HEK293 (cell line): ENCODE results near the gene D2HGDH.

ENCODE experiments used
- CTCF ChIP-seq: fragments of 450-650 bp; formaldehyde crosslinking; IDR thresholded peaks from 2 replicates; pipeline ENCODE4 v1.5.1; 2016; ENCODE audit warnings: missing biosample characterization, missing genetic modification characterization
- EGR2 ChIP-seq: fragments of 450-650 bp; formaldehyde crosslinking; IDR thresholded peaks from 2 replicates; pipeline ENCODE4 v1.5.1; 2016; ENCODE audit warnings: low read depth, missing biosample characterization, missing genetic modification characterization
- MYNN ChIP-seq: fragments of 450-650 bp; formaldehyde crosslinking; IDR thresholded peaks from 2 replicates; pipeline ENCODE4 v1.5.1; 2016; ENCODE audit warnings: missing biosample characterization, missing genetic modification characterization, borderline replicate concordance
- OSR2 ChIP-seq: fragments of 450-650 bp; formaldehyde crosslinking; IDR thresholded peaks from 2 replicates; pipeline ENCODE4 v1.5.1; 2016; ENCODE audit warnings: missing biosample characterization, missing genetic modification characterization
- YY1 ChIP-seq: fragments of 450-650 bp; formaldehyde crosslinking; IDR thresholded peaks from 2 replicates; pipeline ENCODE4 v1.5.1; 2018; ENCODE audit warnings: missing biosample characterization, missing genetic modification characterization
- ZFP69B ChIP-seq: fragments of 450-650 bp; formaldehyde crosslinking; IDR thresholded peaks from 2 replicates; pipeline ENCODE4 v1.5.1; 2016; ENCODE audit warnings: missing biosample characterization, missing genetic modification characterization
- ZNF404 ChIP-seq: fragments of 450-650 bp; formaldehyde crosslinking; IDR thresholded peaks from 2 replicates; pipeline ENCODE4 v1.5.1; 2017; ENCODE audit warnings: missing biosample characterization, missing genetic modification characterization
- ZNF510 ChIP-seq: fragments of 450-650 bp; formaldehyde crosslinking; IDR thresholded peaks from 2 replicates; pipeline ENCODE4 v1.5.1; 2018; ENCODE audit warnings: mild to moderate bottlenecking, missing genetic modification characterization, missing biosample characterization; ENCODE audit not compliant: insufficient replicate concordance
- TF ChIP-seq, protein P1 (sequence below): fragments of 450-650 bp; formaldehyde crosslinking; IDR thresholded peaks from 2 replicates; pipeline ENCODE4 v1.5.1; 2016; ENCODE audit warnings: missing biosample characterization, missing genetic modification characterization, borderline replicate concordance
- TF ChIP-seq, protein P2 (sequence below): fragments of 450-650 bp; formaldehyde crosslinking; IDR thresholded peaks from 2 replicates; pipeline ENCODE4 v1.5.1; 2016; ENCODE audit warnings: missing biosample characterization, missing genetic modification characterization
- TF ChIP-seq, protein P3 (sequence below): fragments of 450-650 bp; formaldehyde crosslinking; IDR thresholded peaks from 2 replicates; pipeline ENCODE4 v1.5.1; 2016; ENCODE audit warnings: missing biosample characterization, missing genetic modification characterization
- TF ChIP-seq, protein P4 (sequence below): fragments of 450-650 bp; formaldehyde crosslinking; optimal IDR thresholded peaks from 2 replicates; pipeline ENCODE3; 2016; ENCODE audit warnings: missing biosample characterization, mild to moderate bottlenecking, missing genetic modification characterization

- TF ChIP-seq OSR2 (tag by site-specific recombination) (no peak), CTCF (tag by site-specific recombination) (no peak), YY1 (tag by site-specific recombination) (no peak), ZNF404 (no peak), ZNF510 (no peak), EGR2 (tag by site-specific recombination) (no peak), MYNN (tag by site-specific recombination) (no peak), ZFP69B (tag by site-specific recombination) (no peak)
- TF ChIP-seq, protein P1, sequence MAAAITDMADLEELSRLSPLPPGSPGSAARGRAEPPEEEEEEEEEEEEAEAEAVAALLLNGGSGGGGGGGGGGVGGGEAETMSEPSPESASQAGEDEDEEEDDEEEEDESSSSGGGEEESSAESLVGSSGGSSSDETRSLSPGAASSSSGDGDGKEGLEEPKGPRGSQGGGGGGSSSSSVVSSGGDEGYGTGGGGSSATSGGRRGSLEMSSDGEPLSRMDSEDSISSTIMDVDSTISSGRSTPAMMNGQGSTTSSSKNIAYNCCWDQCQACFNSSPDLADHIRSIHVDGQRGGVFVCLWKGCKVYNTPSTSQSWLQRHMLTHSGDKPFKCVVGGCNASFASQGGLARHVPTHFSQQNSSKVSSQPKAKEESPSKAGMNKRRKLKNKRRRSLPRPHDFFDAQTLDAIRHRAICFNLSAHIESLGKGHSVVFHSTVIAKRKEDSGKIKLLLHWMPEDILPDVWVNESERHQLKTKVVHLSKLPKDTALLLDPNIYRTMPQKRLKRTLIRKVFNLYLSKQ: no peak
- TF ChIP-seq, protein P2, sequence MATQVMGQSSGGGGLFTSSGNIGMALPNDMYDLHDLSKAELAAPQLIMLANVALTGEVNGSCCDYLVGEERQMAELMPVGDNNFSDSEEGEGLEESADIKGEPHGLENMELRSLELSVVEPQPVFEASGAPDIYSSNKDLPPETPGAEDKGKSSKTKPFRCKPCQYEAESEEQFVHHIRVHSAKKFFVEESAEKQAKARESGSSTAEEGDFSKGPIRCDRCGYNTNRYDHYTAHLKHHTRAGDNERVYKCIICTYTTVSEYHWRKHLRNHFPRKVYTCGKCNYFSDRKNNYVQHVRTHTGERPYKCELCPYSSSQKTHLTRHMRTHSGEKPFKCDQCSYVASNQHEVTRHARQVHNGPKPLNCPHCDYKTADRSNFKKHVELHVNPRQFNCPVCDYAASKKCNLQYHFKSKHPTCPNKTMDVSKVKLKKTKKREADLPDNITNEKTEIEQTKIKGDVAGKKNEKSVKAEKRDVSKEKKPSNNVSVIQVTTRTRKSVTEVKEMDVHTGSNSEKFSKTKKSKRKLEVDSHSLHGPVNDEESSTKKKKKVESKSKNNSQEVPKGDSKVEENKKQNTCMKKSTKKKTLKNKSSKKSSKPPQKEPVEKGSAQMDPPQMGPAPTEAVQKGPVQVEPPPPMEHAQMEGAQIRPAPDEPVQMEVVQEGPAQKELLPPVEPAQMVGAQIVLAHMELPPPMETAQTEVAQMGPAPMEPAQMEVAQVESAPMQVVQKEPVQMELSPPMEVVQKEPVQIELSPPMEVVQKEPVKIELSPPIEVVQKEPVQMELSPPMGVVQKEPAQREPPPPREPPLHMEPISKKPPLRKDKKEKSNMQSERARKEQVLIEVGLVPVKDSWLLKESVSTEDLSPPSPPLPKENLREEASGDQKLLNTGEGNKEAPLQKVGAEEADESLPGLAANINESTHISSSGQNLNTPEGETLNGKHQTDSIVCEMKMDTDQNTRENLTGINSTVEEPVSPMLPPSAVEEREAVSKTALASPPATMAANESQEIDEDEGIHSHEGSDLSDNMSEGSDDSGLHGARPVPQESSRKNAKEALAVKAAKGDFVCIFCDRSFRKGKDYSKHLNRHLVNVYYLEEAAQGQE (tag by site-specific recombination): no peak
- TF ChIP-seq, protein P3, sequence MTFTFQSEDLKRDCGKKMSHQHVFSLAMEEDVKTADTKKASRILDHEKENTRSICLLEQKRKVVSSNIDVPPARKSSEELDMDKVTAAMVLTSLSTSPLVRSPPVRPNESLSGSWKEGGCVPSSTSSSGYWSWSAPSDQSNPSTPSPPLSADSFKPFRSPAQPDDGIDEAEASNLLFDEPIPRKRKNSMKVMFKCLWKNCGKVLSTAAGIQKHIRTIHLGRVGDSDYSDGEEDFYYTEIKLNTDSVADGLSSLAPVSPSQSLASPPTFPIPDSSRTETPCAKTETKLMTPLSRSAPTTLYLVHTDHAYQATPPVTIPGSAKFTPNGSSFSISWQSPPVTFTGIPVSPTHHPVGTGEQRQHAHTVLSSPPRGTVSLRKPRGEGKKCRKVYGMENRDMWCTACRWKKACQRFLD (tag by site-specific recombination): no peak
- TF ChIP-seq, protein P4, sequence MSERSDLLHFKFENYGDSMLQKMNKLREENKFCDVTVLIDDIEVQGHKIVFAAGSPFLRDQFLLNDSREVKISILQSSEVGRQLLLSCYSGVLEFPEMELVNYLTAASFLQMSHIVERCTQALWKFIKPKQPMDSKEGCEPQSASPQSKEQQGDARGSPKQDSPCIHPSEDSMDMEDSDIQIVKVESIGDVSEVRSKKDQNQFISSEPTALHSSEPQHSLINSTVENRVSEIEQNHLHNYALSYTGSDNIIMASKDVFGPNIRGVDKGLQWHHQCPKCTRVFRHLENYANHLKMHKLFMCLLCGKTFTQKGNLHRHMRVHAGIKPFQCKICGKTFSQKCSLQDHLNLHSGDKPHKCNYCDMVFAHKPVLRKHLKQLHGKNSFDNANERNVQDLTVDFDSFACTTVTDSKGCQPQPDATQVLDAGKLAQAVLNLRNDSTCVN (tag by site-specific recombination): no peak
Observed at GRCh38 chr2:241739651-241740050, 5.2 kb downstream of the D2HGDH start.
